DOHH2 (cell line): Measurements from ENCODE around the gene KLHL21.

Source experiments
- H3F3A ChIP-seq: fragments of 200-600 bp; sonication (generic), shearing (Covaris generic); 2 replicates; pipeline ENCODE4 v1.6.0; 2016; ENCODE audit warnings: antibody characterized with exemption, mild to moderate bottlenecking; ENCODE audit not compliant: control insufficient read depth, insufficient read depth
- H3K27ac ChIP-seq: fragments of 200-600 bp; sonication (generic); 2 replicates; pipeline ENCODE4 v1.5.1; 2014; ENCODE audit warnings: low read depth, mild to moderate bottlenecking, low read length, moderate library complexity
- H3K27me3 ChIP-seq: fragments of 200-600 bp; sonication (generic); 2 replicates; pipeline ENCODE4 v1.6.1; 2014; ENCODE audit warnings: mild to moderate bottlenecking, low read length, mixed read lengths; ENCODE audit not compliant: control insufficient read depth
- H3K36me3 ChIP-seq: fragments of 200-600 bp; sonication (generic); 2 replicates; pipeline ENCODE4 v1.6.1; 2014; ENCODE audit warnings: mild to moderate bottlenecking, low read length, moderate library complexity, mixed read lengths; ENCODE audit not compliant: control insufficient read depth
- H3K4me1 ChIP-seq: fragments of 200-600 bp; sonication (generic); 2 replicates; pipeline ENCODE4 v1.6.1; 2014; ENCODE audit warnings: mild to moderate bottlenecking, low read length, mixed read lengths; ENCODE audit not compliant: control insufficient read depth
- H3K4me2 ChIP-seq: fragments of 200-600 bp; sonication (generic); 2 replicates; pipeline ENCODE4 v1.6.0; 2014; ENCODE audit warnings: mild to moderate bottlenecking, low read length, moderate library complexity
- H3K4me3 ChIP-seq: fragments of 200-600 bp; sonication (generic); 2 replicates; pipeline ENCODE4 v1.5.1; 2014; ENCODE audit warnings: mild to moderate bottlenecking, low read length, mixed read lengths
- H3K79me2 ChIP-seq: fragments of 200-600 bp; sonication (generic); 2 replicates; pipeline ENCODE4 v1.6.1; 2014; ENCODE audit warnings: mild to moderate bottlenecking, low read length, mixed read lengths; ENCODE audit not compliant: control insufficient read depth
- H3K9me2 ChIP-seq: fragments of 200-600 bp; sonication (generic); replicated peaks from 2 replicates; pipeline ENCODE4 v1.6.1; 2014; ENCODE audit warnings: mild to moderate bottlenecking, low read length, mixed read lengths; ENCODE audit not compliant: control insufficient read depth
- H3K9me3 ChIP-seq: fragments of 200-600 bp; sonication (generic); 2 replicates; pipeline ENCODE4 v1.6.1; 2014; ENCODE audit warnings: antibody characterized with exemption, low read length, mixed read lengths; ENCODE audit not compliant: control insufficient read depth, insufficient read depth
- H4K20me1 ChIP-seq: fragments of 200-600 bp; sonication (generic); 2 replicates; pipeline ENCODE4 v1.6.0; 2014; ENCODE audit warnings: low read depth, mild to moderate bottlenecking, antibody characterized with exemption, low read length, moderate library complexity; ENCODE audit not compliant: control insufficient read depth, insufficient read depth
- CTCF ChIP-seq: fragments of 200-600 bp; sonication (generic); IDR thresholded peaks from one replicate; pipeline ENCODE4 v1.5.1; 2014; ENCODE audit warnings: antibody characterized with exemption, mild to moderate bottlenecking, low read depth, low read length; ENCODE audit not compliant: poor library complexity, severe bottlenecking
- EZH2phosphoT487 ChIP-seq: fragments of 200-600 bp; sonication (generic); IDR thresholded peaks from 2 replicates; pipeline ENCODE4 v1.6.1; 2017; ENCODE audit warnings: borderline replicate concordance, mild to moderate bottlenecking, antibody characterized with exemption, low read length, moderate library complexity, mixed read lengths

The KLHL21 gene

DNA sequence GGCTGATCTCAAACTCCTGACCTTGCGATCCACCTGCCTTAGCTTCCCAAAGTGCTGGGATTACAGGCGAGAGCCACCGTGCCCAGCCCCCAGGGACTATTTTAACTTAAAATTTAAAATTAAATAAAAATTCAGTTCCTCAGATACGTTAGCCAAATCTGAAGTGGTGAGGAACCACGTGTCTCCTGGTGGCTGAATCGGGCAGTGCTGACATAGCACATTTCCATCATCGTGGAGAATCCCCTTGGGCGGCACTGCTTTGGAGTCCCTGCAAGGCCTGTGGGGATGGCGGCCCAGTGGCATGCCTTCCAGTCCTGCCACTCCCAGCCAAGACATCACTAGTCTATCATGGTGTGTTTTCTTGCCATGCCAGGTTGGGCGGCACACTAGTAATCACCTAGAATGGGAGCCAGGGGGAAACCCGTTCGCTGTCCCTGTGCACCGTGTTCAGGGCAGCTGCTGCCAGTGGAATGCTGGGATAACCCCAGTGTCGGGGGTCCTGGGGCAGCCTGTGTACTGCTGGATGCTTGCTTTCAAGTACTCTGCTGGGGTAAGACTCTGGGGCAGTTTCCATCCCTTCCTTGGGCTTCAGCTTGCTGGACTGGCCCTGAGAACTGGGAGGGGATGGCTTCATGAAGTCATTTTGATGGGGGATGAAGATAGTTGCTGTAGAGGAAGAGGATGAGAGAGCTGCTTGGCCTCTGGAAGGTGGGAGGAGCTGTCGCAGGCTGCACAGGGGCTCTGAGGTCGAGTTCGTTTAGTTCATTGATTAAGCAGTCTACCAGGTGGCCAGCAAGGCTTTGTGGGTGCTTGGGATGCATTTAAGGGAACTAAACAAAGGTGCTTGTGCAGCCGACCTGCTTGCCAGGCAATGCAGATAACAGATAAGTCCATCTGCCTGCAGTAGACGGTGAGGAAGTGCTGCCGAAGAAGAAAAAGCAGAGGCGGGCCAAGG is 18.3 kb downstream of the KLHL21 start:
- Histone ChIP-seq H3K27ac (no peak overlapping the region), H3K4me2 (no peak overlapping the region), H3K4me1 (peaks cover 36% of the 10 kb centered on the region), H3F3A (no peaks in the 10 kb centered on the region), H4K20me1 (peaks cover 3% of the 10 kb centered on the region; the same call in 1 of the 2 replicates), H3K36me3 (peaks cover 44% of the 10 kb centered on the region), H3K27me3 (no peaks in the 10 kb centered on the region), H3K4me3 (no peak overlapping the region), H3K9me2 (no peaks in the 10 kb centered on the region), H3K79me2 (peaks cover 33% of the 10 kb centered on the region), H3K9me3 (no peaks in the 10 kb centered on the region)
- TF ChIP-seq EZH2phosphoT487 (no peak), CTCF (no peak)

DNA sequence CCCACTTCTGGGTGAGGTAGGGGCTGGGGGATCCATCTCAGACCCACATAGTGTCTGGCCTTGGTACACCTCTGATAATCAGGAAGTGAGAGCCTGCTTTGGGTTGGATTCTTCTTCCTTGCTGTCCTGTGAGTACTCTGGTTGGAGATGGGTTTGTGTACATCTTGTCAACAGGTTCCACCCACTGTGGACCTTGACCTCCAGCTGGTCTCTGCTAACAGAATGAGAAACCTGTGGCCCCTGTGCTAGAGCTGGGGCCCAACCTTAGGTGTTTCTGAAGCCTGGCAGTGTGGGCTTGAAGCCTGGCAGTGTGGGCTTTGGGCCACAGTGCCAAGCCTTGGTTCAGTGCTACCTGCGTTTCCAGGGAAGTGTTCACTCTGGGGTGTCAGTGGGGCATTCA is 20.3 kb downstream of the KLHL21 start:
- H3K27ac ChIP-seq = no peak overlapping the region
- no peaks in the 10 kb centered on the region for H3K27me3 ChIP-seq
- TF ChIP-seq CTCF (no peak), EZH2phosphoT487 (no peak)
- H3K79me2 ChIP-seq = peaks cover 33% of the 10 kb centered on the region
- peaks cover 36% of the 10 kb centered on the region for H3K4me1 ChIP-seq
- peaks cover 24% of the 10 kb centered on the region for H3K36me3 ChIP-seq
- peak overlapping the region; percentile 84; the same call in 1 of the 2 replicates for H3K4me2 ChIP-seq
- peaks cover 3% of the 10 kb centered on the region; the same call in 1 of the 2 replicates for H4K20me1 ChIP-seq
- H3K4me3 ChIP-seq = no peak overlapping the region
- H3F3A ChIP-seq = no peaks in the 10 kb centered on the region
- H3K9me3 ChIP-seq = no peaks in the 10 kb centered on the region
- no peaks in the 10 kb centered on the region for H3K9me2 ChIP-seq

GRCh38 chr1:6581561-6582305 is 20.9 kb downstream of the KLHL21 start:
- H3K4me3 ChIP-seq = peak overlapping the region; percentile 81
- no peaks in the 10 kb centered on the region for H3K9me3 ChIP-seq
- H3F3A ChIP-seq = no peaks in the 10 kb centered on the region
- H3K27me3 ChIP-seq = no peaks in the 10 kb centered on the region
- peaks cover 3% of the 10 kb centered on the region; the same call in 1 of the 2 replicates for H4K20me1 ChIP-seq
- H3K9me2 ChIP-seq = no peaks in the 10 kb centered on the region
- TF ChIP-seq EZH2phosphoT487 = no peak
- TF ChIP-seq CTCF = no peak
- peaks cover 33% of the 10 kb centered on the region for H3K79me2 ChIP-seq
- no peak overlapping the region for H3K27ac ChIP-seq
- peaks cover 30% of the 10 kb centered on the region for H3K4me1 ChIP-seq
- H3K4me2 ChIP-seq = peak overlapping the region; percentile 84
- H3K36me3 ChIP-seq = peaks cover 19% of the 10 kb centered on the region
